NCI-H2196 (cell line): ENCODE measurements around the gene DSCAM.

Source experiments
- DNase-seq: peaks from one replicate; lab custom pipeline; 2025; ENCODE audit not compliant: unreplicated experiment; lab: John Stamatoyannopoulos, UW

The DSCAM gene

DNA sequence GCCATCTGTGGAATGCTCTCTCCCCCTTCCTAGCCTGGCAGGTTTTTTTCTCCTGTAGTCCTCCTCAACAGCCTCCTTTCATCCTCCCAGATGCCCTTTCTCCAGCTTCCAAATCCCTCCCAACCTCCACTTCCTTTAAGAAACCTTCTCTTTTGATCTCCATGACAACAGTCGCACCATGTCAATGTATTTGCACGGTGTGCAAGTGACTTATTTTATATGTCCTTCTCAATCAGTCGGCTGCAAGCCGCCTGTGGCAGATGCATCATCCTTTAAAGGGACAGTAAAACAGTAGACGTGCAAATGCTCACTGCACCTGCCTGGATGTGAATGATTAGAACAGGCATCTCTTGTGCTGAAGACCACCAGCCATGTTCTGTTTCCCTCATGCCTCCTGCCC lies 694.5 kb downstream of the DSCAM start:
- no peak for DNase-seq

DNA sequence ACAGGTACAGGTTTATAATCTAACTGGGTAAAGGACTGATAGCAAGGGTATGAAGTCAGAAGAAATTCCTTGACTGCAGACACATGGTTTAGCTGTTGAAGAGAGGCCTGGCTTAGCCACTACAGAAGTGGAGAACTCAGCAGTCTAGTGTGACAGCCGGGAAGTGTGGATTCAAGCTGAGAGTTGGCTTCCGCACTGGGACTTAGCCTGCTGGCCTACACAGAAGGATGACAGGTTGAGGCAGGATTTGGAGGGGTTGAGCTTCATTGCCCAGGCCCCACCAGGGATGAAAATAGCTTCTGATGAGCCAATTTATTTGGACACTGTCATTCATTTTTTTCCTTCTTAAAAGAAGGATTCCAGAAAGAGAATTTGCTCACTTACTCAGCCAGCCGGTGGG lies 695.3 kb downstream of the DSCAM start:
- DNase-seq: no peak

- DNase-seq: peak; percentile 74
Measured at GRCh38 chr21:40146216-40146837, 700.6 kb downstream of the DSCAM start.

DNA sequence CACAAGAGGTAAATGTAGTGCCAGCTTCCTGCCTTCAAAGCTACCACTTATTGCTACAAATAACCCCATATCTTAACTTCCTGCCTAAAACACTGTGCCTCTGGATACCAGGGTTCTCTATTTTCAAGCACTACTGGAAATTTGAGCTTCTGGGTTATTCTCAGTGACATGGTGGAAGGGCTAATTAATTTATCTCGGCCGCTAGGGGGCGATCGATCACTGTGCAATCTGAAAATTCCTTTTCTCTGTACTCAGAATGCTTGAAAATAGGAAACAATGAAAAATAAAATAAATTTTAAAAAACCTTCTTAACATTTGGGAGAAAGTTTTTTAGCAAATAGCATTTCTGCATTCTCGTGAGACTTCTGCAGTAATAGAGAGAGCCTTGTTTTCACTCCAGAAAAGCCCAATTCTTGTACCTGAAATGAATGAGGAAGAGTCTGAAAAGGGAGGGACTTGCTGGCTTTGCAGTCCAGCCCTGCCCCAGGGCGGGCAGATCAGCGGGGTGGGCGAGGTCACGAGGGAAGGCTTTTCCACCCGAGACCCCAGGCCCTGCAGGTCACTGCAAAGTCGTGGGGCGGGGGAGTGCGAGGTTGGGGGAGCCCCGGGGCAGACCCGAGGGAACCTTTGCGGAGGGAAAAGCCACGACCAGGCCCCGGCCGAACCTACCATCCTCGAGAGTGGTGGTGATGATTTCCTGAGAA lies 703.0 kb downstream of the DSCAM start:
- peak; percentile 77 for DNase-seq

DNA sequence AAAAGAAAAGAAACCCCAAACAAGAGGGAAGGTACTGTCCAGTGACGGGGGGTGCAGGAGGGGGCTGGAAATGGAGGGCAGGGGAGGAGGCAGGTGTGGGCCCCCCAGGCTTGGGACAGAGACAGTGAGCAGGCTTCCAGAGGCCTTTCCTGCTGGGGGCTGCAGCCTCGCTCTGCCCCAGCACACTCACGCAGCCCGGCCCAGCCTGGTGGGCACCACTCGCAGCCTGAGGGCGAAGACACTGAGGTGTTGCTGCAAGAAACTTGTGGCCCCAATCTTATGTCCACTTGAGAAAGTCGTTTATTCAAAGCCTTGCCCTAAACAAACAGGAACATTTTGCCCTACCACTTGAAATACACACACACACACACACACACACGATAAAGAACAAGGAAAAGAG lies 705.3 kb downstream of the DSCAM start:
- DNase-seq: no peak

DNA sequence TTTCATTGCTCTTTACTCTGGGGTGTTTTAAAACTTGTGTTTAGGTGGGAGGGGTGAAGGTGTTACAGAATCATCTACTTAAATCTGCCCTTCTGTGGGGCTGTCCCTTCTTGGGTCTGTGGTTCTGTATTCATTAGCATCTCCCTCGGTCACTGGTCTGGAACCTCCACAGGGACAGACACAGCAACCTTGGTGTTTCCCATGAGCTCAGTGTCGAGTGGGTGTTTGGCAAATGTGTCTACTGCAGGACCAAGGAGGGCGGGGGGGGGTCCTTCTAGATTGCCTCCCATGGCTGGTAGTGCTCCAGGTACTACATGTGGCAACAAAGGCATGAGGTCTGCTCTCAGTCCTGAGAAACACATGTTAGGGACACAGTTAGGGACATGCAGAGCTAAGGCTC lies 706.3 kb downstream of the DSCAM start:
- DNase-seq: no peak

DNA sequence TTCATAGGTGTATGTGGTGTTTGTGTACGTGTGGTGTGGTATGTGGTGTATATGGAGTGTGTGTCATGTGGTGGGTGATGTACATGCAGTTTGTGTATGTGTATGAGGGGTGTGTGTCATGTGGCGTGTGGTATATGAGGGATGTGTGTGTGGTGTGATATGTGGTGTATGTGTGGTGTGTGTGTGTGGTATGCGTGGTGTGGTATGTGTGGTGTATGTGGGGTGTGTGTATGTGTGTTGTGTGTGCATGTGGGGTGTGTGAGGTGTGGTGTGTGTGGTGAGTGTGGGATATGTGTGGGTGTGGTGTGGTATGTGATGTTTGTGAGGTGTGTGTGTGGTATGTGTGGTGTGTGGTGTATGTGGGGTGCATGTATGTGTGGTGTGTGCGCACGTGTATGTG lies 707.3 kb downstream of the DSCAM start:
- no peak for DNase-seq

- no peak for DNase-seq
Measured at GRCh38 chr21:40136571-40136970, 710.4 kb downstream of the DSCAM start.

GRCh38 chr21:40134731-40135492 lies 712.0 kb downstream of the DSCAM start:
- no peak for DNase-seq

DNA sequence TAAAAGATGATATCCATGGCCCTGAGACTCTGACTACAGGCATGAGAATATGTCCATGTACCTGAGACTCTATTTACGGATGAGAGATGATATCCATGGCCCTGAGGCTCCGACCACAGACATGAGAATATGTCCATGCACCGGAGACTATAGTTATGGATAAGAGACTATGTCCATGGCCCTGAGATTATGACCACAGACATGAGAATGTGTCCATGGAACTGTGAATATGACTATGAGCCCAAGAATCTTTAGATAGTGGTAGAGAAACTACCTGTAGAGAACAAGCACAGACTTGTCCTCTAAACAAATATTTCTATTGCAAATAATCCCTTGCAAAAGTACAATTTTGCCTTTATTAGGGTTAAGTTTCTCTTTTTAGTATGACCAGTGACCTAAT lies 716.5 kb downstream of the DSCAM start:
- DNase-seq: no peak

GRCh38 chr21:40129809-40130208 lies 717.1 kb downstream of the DSCAM start:
- DNase-seq: no peak

DNA sequence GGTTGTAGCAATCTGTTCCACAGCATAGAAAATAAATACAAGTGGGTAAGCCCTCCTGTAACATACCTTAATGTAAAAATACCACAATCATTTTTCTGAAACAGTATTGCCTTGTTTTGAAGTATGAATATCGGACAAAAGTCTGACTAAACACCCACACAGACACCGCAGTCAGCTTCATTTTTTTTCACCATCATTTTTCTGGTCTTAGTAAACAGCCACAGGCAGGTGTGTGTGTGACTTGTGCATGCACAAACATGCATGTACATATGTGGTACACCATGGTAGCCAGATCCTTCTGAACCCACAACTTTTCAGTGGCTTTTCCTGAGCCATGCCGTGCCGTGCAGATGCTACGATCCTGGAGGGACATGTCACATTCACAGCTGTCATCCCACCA lies 718.1 kb downstream of the DSCAM start:
- no peak for DNase-seq

DNA sequence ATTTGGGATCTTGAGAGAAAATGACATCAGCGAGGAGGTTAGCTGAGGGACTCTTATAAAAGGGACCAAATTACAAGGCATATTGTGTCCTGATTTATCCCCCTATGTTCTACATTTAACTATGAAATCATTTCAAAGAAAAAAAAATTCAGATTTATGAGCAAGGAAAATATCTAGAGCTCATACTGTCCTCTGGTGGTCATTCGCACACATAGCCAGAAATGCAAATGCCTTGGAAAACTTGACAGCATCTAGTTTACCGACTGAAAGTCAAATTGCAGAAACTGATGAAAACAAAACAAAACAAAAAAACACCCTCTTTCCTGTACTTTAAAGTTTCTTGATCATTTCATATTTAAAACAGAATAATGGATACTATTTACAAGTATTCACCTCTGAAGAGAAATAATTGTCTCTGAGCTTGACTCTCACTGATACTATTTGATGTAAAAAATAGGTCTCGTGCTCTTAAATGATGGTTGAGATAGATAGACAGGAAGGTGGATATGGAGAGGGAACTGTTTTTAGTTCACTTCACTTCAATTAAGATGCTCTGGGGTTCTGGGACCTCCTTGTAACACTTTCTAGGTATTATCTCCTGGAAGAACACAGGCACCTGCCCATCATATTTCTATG lies 725.9 kb downstream of the DSCAM start:
- DNase-seq: peak; percentile 62

DNA sequence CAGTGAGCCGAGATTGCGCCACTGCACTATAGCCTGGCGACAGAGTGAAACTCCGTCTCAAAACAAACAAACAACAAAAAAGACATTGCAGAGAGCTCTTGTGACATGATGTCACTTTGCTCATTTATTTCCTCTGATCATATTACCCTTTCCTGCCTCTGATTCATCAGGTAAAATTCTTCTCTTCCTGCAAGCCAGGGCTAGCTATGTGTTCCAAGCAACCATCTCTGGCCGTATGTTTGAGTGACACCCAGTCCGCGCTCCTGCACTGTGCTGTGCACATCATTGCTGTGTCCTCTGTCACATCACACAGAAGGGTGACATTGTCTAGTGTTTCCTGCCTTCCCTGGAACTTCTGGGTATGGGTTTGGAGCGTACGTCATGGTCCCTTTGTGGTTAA lies 728.4 kb downstream of the DSCAM start:
- DNase-seq: peak; percentile 51

DNA sequence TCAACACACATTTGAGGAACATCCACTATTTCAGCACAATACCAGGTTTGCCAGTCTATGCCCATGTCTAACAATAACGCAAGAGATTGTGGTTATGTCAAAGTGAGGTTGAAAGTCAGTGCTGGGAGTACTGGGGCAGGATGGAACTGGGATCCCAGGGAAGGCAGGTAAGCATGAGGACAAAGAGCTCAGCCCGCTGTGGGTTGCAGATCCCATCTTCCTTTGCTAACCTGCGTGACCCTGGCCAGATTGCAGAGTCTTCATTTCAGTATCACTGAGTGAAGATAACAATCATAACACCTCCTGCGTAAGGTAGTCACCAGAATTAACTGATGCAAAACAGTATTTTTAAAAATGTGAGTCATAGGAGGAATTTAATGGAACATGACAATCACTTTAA lies 729.7 kb downstream of the DSCAM start:
- no peak for DNase-seq

DNA sequence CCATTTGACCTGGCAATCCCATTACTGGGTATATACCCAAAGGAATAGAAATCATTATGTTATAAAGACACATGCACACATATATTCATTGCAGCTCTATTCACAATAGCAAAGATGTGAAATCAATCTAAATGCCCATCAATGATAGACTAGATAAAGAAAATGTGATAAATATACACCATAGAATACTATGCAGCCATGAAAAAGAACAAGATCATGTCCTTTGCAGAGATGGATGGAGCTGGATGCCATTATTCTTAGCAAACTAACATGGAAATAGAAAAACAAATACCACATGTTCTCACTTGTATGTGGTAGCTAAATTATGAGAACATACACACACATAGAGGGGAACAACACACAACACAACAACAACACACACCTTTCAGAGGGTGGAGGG lies 731.2 kb downstream of the DSCAM start:
- no peak for DNase-seq

DNA sequence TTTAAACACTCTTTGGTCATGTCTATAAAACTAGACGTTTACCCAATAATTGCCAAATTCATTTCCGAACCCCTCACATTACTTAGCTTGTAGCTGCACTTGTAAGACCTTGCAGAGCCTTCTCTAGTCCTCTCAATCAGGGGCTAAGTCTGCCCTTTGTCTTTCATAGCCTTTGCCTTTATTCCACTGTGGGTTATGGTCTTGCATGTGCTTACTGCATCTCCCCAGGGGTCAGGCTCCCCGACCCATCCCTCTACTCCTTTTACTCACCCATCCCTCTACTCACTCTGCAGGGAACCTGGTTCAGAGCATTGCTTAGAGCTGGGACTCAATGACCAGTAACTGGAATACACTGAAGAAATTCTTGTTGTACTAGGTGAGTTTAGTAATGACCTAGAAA lies 744.3 kb downstream of the DSCAM start:
- DNase-seq: no peak

GRCh38 chr21:40099809-40100208 lies 747.1 kb downstream of the DSCAM start:
- DNase-seq: no peak

DNA sequence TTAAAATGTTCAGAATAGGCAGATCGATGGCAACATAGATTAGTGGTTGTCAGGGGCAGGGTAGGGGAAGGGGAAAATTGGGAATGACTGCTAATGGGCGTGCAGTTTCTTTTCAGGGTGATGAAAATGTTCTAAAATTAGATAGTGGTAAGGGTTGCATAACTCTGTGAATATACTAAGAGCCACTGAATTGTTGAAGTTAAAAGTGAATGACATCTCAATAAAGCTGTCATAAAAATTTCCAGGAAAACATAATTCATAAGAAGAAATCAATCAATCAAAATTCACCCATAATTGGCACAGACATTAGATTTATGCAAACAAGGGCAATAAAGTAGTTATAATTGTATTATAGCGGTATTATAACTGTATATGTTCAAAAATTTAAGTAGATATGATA lies 751.5 kb downstream of the DSCAM start:
- DNase-seq: no peak

GRCh38 chr21:40080385-40080784 lies 766.6 kb downstream of the DSCAM start:
- no peak for DNase-seq

GRCh38 chr21:40074710-40075109 lies 772.2 kb downstream of the DSCAM start:
- DNase-seq: no peak

- no peak for DNase-seq
Measured at GRCh38 chr21:40074198-40074597, 772.8 kb downstream of the DSCAM start.
